ENCODE data around the gene SCN7A.
"Not testable (repeated sequence)": the region's sequence is repeated elsewhere in the genome, so short reads cannot be mapped to it uniquely, and the experiment has no call there.

The SCN7A gene

DNA sequence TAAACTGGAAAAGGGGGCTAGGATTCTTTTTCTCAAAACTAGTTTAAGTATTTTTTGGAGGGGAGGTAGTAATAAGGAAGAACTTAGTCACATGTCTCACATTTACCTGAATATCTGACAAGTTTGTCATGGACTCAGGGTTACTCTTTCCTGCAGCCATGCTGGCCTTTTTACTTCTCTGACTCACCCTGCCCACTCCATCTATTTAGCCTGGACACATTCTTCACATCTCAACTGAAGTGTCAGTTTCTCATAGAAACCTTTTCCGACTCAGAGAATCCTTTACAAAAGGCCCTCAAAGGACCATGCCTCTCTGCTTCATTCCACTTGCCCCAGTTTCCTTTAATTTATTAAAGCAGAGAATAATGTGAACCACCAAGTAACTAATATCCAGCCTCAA lies 42.6 kb downstream of the SCN7A start:
- no peak for DNase-seq

DNA sequence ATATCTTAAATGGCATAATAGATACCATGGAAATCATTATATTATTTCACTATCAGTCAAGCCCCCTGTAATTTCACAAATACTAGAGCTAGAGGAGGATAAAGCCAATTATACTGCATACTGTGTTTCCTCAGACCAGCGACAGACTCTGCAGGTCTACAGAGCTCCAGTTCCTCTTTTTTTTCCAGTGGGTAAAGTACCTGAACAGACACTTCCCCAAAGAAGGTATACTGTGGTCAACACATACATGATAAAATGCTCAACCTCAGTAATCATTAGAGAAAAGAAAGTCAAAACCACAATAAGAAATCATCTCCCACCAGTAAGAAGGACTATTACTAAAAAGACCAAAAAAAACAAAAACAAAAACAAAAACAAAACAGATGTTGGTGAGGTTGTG lies 44.6 kb downstream of the SCN7A start:
- DNase-seq = no peak

DNA sequence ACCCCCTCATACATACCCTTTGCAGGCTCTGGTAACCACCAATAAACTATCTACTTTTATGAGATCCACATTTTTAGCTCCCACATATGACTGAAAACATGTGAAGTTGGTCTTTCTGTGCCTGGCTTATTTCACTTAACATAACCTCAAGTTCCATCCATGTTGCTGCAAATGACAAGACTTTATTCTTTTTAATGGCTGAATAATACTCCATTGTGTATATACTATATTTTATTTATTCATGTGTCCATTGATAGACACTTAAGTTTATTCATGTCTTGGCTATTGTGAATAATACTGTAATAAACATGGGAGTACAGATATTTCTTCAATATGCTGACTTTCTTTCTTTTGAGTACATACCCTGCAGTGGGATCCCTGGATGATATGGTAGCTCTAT lies 45.9 kb downstream of the SCN7A start:
- DNase-seq = no peak

DNA sequence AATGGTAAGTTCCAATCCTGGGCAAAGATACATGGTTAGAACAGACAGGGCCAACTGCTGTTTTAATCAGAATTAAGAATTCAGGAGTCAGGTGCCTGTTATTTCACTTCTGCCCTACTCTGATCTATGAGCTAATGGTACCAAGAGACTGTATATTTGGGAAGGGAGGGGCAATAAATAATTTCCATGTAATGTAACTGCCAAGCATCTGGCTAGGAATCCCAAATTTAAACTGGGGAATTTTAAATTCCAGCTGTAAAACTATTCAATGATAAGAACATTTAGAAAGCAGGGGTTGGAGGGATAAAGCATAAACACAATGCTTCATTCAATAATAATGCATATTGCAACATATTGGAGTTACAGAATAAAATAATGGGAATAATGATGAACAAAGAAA lies 49.7 kb downstream of the SCN7A start:
- no peak for DNase-seq

DNA sequence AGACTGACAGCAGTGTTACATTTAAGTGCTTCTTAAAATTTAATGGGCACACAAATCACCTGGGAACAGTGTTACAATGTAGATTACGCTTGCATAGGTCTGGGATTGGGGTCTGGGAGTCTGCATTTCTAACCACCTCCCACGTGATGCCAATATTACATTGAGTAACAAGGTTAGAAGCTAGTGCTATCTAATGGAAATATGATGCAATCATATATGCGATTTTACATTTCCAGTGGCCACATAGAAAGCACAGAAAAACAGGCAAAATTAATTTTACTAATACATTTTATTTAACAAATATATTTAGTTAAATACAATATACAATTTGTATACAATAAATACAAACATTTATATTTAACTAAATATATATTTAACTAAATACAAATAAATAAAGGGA lies 53.7 kb downstream of the SCN7A start:
- no peak for DNase-seq

DNA sequence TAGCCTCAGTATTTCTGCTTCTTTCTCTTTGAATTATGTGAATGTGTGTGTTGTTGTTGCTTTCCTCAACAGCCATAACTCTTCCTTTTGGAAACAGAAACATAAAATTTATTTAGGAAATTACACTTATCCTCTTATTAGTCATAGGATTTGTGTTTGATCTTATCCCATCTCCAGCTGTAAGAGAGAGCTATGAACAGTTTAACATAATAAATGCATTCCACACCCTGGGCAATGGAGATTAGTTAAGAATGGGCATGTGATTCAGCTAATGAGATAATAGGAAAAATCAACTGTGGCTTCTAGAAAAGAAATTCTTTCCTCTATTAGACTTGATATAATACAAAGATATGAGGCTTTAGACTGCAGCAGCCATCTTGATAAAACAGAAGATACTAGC lies 55.0 kb downstream of the SCN7A start:
- DNase-seq = no peak

DNA sequence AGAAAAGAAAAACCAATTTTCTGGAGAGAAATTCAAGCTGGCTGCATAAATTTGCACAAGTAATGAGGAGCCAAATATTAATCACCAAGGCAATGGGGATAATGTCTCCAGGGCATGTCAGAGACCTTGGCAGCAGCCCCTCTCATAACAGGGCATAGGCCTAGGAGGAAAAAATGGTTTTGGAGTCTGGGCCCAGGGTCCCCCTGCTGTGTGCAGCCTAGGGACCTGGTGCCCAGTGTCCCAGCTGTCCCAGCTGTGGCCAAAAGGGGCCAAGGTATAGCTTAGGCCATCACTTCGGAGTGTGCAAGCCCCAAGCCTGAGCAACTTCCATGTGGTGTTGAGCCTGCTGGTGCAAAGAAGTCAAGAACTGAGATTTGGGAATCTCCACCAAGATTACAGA lies 57.1 kb downstream of the SCN7A start:
- no peak for DNase-seq

DNA sequence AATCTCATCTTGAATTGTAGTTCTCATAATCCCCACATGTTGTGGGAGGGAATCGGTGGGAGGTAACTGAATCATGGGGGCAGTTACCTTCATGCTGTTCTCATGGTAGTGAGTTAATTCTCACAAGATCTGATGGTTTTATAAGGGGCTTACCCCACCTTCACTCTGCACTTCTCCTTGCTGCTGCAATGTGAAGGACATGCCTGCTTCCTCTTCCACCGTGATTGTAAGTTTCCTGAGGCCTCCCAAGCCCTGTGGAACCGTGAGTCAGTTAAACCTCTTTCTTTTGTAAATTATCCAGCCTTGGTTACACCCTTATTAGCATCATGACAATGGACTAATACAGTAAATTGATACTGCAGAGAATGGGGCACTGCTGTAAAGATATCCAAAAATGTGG lies 57.9 kb downstream of the SCN7A start:
- DNase-seq = no peak

DNA sequence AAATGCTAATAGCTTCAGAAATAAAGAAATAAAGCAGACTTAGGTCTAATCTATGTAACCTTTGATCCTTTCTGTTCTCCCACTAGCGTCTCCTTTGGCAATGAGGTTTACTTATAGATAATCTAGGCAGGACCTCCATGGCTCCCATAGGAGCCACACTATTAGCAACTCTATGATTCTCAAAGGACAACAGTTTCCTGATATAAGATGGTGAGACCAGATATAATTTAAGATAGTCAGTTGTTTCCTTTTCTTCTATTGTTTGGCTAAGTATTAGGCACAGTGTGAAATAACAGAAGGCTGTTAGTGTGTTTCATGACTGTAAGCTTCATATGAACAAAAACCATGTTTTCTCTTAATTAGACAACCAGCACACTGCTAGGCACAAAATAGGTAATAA lies 59.6 kb downstream of the SCN7A start:
- no peak for DNase-seq

DNA sequence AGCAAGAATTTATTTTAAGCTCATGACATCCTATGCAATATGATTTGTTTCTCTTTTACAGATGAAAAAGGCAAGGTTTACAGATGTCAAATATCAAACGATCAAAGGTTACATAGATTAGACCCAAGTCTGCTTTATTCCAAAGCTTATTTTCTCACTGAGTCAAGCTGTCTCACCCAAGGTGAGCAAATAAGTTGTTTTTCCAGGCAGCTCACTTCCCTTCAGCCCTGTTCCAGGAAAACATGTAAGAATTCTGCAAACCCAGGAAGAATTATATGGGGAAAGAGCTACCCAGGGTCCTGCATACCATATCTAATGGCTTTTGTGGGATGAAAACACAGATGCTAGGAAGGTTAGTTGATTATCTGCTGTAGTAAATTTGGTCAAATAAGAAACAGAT lies 60.6 kb downstream of the SCN7A start:
- no peak for DNase-seq

DNA sequence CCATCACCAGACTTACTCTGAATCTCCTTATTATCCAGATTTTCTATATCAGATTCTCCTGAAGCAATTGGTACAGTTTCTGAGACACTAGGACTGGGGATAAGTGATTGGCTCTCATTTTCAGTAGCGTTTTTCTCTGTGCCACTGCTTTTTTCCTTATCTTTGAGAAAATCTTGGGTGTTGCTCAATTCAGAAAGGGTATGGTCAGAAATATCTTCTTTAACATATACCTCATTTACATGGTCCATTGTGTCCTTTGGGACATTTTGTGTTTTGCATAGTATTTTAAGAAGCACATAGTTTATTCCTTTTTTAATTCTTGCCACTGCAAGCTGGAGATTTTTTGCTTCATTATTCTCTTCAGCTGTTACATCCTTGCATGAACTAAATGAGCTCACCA lies 61.7 kb downstream of the SCN7A start:
- no peak for DNase-seq

DNA sequence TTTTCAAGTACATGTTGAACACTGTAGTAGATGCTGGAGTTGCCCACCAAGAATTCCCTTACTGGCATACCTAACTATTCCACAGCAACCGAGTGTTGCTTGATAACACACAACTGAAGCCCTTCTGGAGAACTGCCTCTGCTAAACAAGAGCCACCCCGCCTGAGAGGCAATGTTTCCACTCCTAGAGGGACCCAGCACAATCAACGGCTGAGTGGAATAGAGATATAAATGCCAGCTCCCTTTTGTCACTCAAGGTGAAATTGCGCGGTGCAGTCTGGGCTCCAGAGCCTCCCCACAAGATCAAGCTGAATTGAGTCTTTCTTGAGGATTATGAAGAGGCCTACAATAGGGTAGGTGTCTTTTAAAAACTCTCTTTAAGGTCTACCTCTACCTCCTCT lies 69.2 kb downstream of the SCN7A start:
- no peak for DNase-seq

DNA sequence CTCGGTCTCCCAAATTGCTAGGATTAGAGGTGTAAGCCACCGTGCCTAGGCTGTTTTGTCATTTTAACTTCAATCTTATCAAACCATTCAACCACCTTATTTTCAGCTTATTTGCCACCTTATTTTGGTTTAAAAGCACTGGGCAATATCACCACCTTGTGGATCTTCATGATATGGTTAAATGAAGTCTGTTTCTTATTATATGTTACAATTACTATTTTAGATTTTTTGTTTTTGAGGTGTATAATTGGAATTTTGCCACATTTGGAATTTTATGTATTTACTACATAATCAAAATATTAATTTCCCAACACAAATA lies 74.5 kb downstream of the SCN7A start:
- no peak for DNase-seq

DNA sequence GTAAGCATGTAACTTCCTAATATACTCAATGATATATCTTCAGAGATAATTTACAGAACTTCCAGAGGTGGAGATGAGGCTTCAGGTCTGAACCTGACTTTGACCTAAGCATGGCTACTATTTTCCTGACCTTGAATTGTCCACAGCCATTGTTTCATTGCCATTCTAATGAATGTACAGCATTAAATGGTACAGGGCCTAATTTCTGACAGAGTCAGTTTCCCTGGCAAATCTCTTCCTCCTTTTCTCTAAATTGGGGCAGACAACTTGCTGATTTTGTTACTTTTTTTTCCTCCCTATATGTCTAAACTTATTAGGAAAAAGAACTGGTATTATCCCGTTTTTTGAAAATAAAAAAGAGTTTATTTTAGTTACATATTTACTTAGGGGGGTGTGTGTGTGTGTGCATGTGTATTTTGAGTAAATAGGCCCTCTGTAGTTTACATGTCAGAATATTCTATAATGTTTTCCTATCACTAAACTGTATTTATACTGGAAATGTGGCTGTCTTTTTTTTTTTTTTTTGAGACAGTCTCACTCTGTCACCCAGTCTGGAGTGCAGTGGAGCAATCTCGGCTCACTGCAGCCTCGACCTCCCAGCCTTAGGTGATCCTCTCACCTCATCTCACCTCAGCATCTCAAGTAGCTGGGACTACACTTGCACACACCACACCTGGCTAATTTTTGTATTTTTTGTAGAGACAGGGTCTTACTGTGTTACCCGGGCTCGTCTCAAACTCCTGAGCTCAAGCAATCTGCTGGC lies 75.0 kb downstream of the SCN7A start:
- DNase-seq = no peak

DNA sequence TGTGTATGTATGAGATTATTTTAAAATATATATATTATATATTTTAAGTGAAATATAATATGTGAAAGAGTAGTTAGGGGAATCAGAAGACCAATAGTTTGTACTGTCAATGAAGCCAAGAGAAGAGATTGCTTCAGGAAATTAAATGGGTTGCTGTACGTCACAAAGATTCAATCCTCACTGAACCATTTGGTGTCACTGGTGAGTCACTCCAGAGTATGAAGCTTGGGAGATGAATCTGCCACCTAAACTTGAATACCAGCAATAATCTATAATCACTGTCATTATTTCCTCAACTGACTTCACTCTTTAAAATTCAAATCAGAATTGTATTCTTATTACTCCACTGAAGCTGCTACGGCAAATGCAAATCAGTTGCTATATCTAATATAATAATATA lies 76.4 kb downstream of the SCN7A start:
- no peak for DNase-seq

DNA sequence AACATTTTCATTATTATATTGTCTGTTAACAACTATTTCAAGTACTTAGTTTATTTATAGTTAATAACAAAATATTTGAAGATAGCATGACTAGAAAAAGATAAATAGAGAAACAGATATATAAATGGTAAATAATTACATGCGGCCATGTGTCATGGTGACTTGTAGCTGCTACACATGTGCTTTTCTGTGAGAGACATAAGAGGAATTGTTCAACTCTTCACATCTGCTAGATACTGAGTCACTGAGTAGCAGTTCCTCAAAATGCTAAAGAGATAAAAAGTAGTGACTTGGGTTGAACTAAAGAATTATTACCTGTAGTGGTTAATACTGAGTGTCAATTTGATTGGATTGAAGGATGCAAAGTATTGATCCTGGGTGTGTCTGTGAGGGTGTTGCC lies 80.8 kb downstream of the SCN7A start:
- no peak for DNase-seq

DNA sequence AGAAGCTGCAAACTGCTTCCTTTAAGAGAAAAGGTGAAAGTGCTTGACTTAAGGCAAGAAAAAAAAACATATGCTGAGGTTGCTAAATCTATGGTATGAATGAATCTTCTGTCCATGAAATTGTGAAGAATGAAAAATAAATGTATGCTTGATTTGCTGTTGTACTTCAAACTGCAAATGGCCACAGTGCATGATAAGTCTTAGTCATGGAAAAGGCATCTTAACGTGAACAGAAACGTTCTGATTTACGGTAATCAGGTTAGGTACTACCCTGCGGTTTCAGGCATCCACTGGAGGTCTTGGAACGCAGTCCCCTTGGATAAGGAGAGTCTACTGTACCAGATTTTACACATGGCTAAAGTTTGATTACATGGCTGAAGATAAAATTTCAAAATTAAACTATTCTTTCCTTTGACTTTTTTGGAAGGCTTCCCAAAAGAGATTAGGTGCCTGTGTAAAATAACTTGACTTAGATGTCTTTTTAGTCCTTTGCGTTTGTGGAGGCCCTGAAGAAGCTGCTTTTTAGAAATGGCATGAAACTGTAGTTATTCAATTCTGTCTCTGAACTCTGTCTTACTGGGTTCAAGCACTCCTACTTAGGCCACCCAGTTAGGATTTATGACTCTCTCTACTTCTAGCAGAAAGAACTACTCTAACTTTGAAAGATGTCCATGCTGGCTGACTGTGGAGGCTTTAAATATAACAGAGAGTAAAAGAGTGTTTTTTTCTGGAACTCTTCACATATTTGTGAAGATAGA lies 82.4 kb downstream of the SCN7A start:
- no peak for DNase-seq

DNA sequence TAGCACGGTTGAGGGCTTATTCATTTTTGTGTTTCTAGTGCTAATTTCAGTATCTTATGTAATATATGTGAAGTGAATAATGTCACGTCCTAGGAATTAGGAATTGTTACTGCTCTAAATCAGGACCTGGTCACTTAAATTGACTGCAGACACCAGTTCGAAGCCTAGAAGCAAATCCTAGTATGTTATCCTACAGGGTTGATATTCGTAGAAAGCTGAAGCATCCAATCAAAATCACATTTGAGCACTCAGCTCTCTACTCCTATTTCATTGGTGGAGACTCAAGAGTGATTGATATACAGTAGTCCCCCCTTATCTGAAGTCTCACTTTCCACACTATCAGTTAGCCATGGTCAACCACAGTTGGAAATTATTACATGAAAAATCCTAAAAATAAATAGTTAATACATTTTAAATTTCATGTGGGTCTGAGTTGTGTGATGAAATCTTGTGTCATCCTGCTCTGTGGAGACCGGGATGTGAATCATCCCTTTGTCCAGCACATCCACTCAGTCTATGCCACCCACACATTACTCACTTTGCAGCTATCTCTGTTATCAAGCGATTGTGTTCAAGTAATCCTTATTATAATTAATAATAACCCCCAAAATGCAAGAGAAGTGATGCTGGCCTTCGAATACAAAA lies 83.1 kb downstream of the SCN7A start:
- DNase-seq = no peak

DNA sequence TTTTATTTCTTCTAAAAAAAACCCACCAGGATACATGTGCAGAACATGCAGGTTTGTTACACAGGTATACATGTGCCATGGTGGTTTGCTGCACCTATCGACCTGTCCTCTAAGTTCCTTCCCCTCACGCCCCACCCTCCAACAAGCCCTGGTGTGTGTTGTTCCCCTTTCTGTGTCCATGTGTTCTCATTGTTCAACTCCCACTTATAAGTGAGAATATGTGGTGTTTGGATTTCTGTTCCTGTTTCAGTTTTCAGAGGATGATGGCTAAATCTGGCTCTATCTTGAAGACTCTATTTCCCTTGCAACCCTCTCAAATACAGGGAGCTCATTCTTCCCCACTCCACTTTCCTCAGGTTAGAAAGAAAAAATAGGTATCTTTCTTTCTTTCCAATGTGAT lies 86.3 kb downstream of the SCN7A start:
- DNase-seq = not testable (repeated sequence)

DNA sequence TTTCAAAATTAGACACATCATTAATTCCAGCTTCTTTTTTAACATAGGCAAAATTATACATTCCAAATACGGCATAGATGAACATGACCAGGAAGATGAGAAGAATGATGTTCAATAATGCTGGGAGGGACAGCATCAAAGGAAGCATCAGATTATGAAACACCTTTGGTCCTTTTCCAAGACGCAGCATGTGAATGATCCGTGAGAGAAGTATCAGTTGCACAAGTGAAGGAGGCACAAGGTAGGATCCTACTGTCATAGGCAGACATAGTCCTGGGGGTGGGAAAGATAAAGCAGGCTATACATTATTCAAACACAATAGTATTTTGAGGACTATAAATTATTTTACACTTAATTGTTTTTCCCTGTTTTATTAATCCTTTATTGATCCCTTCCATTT lies 87.7 kb downstream of the SCN7A start:
- DNase-seq = no peak

DNA sequence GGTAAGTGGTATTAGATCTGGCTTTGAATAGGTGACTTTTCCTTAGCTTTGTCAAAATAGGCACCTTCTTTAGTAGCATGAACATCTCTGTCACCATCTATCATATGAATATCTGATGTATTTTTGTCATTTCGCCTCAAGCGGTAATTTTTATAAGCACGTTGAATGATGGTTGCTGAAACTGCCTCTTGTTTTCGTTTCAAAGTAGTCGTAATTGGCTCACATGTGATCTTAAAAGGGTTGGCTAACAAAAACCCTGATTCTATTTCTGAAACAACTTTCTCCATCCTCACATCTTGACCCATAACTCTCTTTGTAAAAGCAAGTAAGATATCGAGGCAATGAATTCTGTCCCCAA lies 88.5 kb downstream of the SCN7A start:
- DNase-seq = no peak

DNA sequence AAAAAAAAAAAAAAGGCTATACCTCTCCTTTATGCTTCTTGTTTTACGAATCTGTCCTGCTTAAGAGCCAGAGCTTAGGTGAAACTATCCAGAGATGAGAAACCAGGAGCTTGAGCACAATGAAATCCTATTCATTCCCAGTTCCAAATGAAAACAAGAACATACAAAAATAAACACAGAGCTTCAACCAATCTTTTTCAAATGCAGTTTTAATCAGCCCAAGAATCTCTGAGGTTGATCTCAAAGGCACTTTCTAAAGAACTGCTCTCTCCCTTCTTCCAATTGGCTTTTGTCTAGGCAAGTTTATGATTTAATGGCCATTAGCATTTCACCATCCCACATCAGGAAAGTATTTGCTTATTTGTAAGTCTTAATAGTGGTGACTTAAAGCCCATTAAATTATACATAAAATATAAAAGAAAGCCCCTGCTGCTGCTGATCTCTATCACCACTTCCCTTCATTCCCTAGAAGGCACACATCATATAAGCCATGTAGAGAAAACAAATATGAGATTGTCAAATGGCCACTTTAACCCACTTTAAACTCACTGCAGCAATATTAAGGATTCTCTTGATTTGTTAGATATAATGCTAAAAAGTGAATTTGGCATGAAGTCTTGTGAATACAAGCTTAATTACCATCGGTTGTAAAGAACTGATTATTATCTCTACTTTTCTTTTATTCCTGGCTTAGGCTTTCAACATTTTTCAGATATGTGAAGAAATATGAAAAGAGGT lies 89.0 kb downstream of the SCN7A start:
- DNase-seq = no peak

DNA sequence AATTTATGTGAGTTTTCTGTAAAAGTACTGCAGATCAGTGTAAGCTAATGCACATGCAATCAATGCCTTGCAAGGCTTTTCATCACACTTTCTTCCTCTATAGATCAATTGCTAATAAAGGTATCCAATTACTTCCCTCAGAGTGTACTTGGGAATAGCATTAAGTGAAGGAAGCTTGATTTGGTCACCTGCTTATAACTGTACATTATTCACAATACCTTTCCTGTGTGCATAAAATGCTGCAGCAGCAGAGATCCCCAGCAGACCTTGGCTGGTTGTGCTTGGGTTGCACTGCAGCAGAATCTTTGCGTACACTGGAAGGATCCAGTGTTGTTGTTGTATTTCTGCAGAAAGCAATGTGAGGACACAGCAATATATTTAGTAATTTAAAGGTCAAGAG lies 99.8 kb downstream of the SCN7A start:
- no peak for DNase-seq

DNA sequence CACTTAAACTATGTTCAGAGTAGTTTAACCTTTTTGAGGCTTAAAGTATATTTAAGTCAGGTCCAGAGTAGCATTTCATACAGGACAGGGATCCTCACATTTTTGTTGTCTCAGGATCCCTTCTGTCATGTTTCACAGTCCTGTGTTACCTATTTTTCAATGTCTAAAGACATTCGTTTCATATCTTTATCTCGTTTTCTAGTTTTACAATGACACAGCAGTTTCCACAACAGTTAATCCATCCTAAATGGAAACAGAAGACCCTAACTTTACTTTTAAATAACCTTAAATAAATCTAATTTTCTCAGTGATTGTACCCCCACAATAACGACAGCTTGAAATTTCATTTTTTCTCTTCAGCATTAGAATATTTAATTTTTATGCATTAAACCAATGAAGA lies 101.0 kb downstream of the SCN7A start:
- no peak for DNase-seq
